Smooth muscle cell of the umbilical artery (primary cell): ENCODE measurements around the gene NFATC2. TPM values are rescaled to one million over a fixed set of nuclear protein-coding genes. Genes with fewer than 3 reads are reported as not detected.

Experiments used
- total RNA-seq: library from RNA; depleted of rRNA; stranded (reverse); fragments of >200 nt; gene quantifications from 2 replicates; pipeline ENCODE4 v1.2.3, GENCODE V29; 2014

Gene NFATC2
- 0.59 and 1.1 TPM in 2 replicates for total RNA-seq

GRCh38 chr20:51542571-51543421 is at the start of gene NFATC2:
Gene NFATC2 (minus strand): TSS chr20:51542719. CDS start chr20:51542499, 220 bp downstream.

Other genes with a start within 250 kb of the NFATC2 start
- gene ATP9A, start 225.7 kb upstream of the NFATC2 start, total RNA-seq = 22.3 and 28.6 TPM in 2 replicates